B cell (primary cell): ENCODE data around the gene LCN10.
A peak's percentile ranks its signal among the peaks of the same experiment; 100 is the strongest.

Experiments
- EZH2 ChIP-seq: IDR thresholded peaks from 2 replicates; pipeline ENCODE4 v1.6.1; 2012; ENCODE audit warnings: borderline replicate concordance, low read depth, mild to moderate bottlenecking, moderate library complexity, low read length; ENCODE audit not compliant: insufficient read depth, poor library complexity, severe bottlenecking
- TF ChIP-seq, protein P1 (sequence below): fragments of 200-600 bp; IDR thresholded peaks from one replicate; pipeline ENCODE4 v1.8.0; 2022; ENCODE audit warnings: antibody characterized with exemption, mild to moderate bottlenecking

DNA sequence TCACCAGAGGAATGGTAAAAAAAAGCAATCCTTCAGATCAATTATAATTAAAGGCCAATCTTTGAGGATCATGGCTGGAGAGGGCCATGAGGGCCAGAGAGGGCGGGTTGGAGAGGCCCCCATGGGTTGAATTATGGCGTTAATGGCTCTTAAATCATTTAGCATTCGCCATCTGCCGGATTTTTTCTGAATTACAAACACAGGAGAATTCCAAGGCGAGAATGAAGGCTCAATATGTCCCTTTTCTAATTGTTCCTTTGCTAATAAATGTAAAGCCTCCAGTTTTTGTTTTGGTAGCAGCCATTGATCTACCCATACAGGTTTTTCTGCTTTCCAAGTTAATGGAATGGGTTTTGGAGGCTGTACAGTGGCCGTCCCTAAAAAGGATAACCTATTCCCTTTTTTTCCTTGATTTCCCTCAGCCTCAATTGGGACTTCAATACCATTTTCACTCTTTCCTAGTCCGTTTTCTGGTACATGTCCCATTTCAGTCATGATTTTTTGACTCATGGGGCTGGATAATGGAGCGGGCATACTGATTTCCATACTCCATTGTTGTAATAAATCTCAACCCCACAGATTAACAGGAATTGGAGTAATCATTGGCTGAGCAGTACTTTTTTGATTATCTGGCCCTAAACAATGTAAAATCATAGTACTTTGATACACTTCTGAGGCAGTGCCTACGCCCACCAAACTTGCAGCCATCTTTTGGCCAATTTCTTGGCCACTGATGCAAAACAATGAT lies 41.7 kb upstream of the LCN10 start:
- TF ChIP-seq, protein P1, sequence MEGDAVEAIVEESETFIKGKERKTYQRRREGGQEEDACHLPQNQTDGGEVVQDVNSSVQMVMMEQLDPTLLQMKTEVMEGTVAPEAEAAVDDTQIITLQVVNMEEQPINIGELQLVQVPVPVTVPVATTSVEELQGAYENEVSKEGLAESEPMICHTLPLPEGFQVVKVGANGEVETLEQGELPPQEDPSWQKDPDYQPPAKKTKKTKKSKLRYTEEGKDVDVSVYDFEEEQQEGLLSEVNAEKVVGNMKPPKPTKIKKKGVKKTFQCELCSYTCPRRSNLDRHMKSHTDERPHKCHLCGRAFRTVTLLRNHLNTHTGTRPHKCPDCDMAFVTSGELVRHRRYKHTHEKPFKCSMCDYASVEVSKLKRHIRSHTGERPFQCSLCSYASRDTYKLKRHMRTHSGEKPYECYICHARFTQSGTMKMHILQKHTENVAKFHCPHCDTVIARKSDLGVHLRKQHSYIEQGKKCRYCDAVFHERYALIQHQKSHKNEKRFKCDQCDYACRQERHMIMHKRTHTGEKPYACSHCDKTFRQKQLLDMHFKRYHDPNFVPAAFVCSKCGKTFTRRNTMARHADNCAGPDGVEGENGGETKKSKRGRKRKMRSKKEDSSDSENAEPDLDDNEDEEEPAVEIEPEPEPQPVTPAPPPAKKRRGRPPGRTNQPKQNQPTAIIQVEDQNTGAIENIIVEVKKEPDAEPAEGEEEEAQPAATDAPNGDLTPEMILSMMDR: peak; percentile 71
- no peak for TF ChIP-seq EZH2
